Loucy (cell line): Measurements from ENCODE around the gene PADI1.
A peak's percentile ranks its signal among the peaks of the same experiment; 100 is the strongest.

Experiments used
- H2AFZ ChIP-seq: fragments of 200-600 bp; sonication (generic); 2 replicates; pipeline ENCODE4 v1.6.0; 2016; ENCODE audit warnings: antibody characterized with exemption, mild to moderate bottlenecking, low read length, moderate library complexity
- H3F3A ChIP-seq: fragments of 200-600 bp; 2 replicates; pipeline ENCODE4 v1.6.0; 2016; ENCODE audit warnings: antibody characterized with exemption, low read depth, mild to moderate bottlenecking
- H3K27me3 ChIP-seq: fragments of 200-600 bp; sonication (generic); 2 replicates; pipeline ENCODE4 v1.6.1; 2014; ENCODE audit warnings: low read length, mild to moderate bottlenecking; ENCODE audit not compliant: insufficient read depth, poor library complexity, severe bottlenecking
- H3K36me3 ChIP-seq: fragments of 200-600 bp; sonication (generic); 2 replicates; pipeline ENCODE4 v1.6.1; 2016; ENCODE audit warnings: low read length; ENCODE audit not compliant: insufficient read depth
- H3K4me1 ChIP-seq: fragments of 200-600 bp; sonication (generic); 2 replicates; pipeline ENCODE4 v1.5.1; 2014; ENCODE audit warnings: low read length, mild to moderate bottlenecking; ENCODE audit not compliant: insufficient read depth, poor library complexity, severe bottlenecking
- H3K4me2 ChIP-seq: fragments of 200-600 bp; sonication (generic); 2 replicates; pipeline ENCODE4 v1.6.0; 2014; ENCODE audit warnings: antibody characterized with exemption, low read length, low read depth, mild to moderate bottlenecking; ENCODE audit not compliant: poor library complexity, severe bottlenecking
- H3K4me3 ChIP-seq: fragments of 200-600 bp; sonication (generic); 2 replicates; pipeline ENCODE4 v1.5.1; 2014; ENCODE audit warnings: low read length, mild to moderate bottlenecking, mixed read lengths; ENCODE audit not compliant: poor library complexity, severe bottlenecking
- H3K79me2 ChIP-seq: fragments of 200-600 bp; sonication (generic); 2 replicates; pipeline ENCODE4 v1.6.1; 2014; ENCODE audit warnings: low read length; ENCODE audit not compliant: insufficient read depth
- H3K9ac ChIP-seq: fragments of 200-600 bp; sonication (generic); 2 replicates; pipeline ENCODE4 v1.6.0; 2014; ENCODE audit warnings: mild to moderate bottlenecking, low read depth, low read length, moderate library complexity; ENCODE audit not compliant: poor library complexity, severe bottlenecking
- H3K9me2 ChIP-seq: fragments of 200-600 bp; sonication (generic); replicated peaks from 2 replicates; pipeline ENCODE4 v1.6.1; 2016; ENCODE audit warnings: low read depth, low read length, mixed read lengths
- H3K9me3 ChIP-seq: fragments of 200-600 bp; sonication (generic); 2 replicates; pipeline ENCODE4 v1.6.1; 2014; ENCODE audit warnings: mild to moderate bottlenecking, antibody characterized with exemption, low read length, low read depth; ENCODE audit not compliant: insufficient read depth
- H4K20me1 ChIP-seq: fragments of 200-600 bp; sonication (generic); 2 replicates; pipeline ENCODE4 v1.6.0; 2014; ENCODE audit warnings: antibody characterized with exemption, low read length, mild to moderate bottlenecking; ENCODE audit not compliant: insufficient read depth, poor library complexity, severe bottlenecking
- EZH2phosphoT487 ChIP-seq: fragments of 200-600 bp; IDR thresholded peaks from 2 replicates; pipeline ENCODE4 v1.6.1; 2018; ENCODE audit warnings: antibody characterized with exemption, mild to moderate bottlenecking, moderate library complexity, borderline replicate concordance
- TF ChIP-seq, protein P1 (sequence below): fragments of 200-600 bp; sonication (generic); conservative IDR thresholded peaks from 2 replicates; pipeline ENCODE4 v1.5.1; 2014; ENCODE audit warnings: mild to moderate bottlenecking, antibody characterized with exemption, low read length

Gene PADI1

DNA sequence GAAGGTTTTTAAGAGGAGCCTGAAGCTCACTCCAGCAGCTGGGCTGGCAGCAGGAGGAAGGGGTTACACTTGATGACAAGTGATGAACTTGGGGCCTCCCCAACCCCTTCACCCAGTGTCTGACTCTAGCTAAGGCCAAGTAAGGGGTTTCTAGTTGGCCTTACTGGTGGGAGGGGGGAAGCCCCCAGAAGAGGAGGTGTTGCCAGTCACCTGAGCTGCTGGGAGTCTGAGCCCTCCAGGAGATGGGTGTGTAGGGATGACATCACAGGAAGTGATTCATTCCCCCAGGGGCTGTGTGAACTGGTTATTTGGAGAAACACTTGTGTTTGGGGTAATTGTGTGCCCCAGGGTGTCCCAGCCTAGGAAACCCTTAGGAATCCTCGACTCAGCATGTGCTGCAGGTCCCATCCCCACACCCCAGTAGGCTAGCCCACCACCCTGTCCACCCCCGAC, 3.1 kb downstream of the PADI1 start:
- Histone ChIP-seq H3F3A (no peaks in the 10 kb centered on the region), H3K36me3 (no peaks in the 10 kb centered on the region), H3K27me3 (no peaks in the 10 kb centered on the region), H3K4me2 (peak overlapping the region; percentile 64), H3K9me2 (no peaks in the 10 kb centered on the region), H2AFZ (no peak overlapping the region), H3K4me1 (peaks cover 82% of the 10 kb centered on the region), H4K20me1 (no peaks in the 10 kb centered on the region), H3K9me3 (no peaks in the 10 kb centered on the region), H3K9ac (peak overlapping the region; percentile 40), H3K79me2 (no peaks in the 10 kb centered on the region), H3K4me3 (peak overlapping the region; percentile 18)
- no peak for TF ChIP-seq EZH2phosphoT487
- TF ChIP-seq, protein P1, sequence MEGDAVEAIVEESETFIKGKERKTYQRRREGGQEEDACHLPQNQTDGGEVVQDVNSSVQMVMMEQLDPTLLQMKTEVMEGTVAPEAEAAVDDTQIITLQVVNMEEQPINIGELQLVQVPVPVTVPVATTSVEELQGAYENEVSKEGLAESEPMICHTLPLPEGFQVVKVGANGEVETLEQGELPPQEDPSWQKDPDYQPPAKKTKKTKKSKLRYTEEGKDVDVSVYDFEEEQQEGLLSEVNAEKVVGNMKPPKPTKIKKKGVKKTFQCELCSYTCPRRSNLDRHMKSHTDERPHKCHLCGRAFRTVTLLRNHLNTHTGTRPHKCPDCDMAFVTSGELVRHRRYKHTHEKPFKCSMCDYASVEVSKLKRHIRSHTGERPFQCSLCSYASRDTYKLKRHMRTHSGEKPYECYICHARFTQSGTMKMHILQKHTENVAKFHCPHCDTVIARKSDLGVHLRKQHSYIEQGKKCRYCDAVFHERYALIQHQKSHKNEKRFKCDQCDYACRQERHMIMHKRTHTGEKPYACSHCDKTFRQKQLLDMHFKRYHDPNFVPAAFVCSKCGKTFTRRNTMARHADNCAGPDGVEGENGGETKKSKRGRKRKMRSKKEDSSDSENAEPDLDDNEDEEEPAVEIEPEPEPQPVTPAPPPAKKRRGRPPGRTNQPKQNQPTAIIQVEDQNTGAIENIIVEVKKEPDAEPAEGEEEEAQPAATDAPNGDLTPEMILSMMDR, result no peak

DNA sequence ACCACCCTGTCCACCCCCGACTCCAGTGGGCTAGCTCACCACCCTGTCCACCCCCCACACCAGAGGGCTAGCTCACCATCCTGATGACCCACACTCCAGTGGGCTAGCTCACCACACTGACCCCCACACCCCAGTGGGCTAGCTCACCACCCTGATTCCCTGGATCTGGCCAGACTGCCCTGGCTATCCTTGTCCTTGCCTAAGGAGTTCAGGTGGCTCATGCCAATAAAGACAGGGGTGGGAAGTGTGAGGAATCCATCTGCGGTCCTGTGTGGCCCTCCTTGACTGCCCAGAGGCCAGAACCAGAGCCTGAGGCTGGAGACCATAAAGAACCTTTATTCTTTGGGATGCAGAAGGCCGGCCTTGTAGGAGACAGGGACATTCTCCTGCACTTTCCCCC, 3.6 kb downstream of the PADI1 start:
- peak overlapping the region; percentile 4 for H3K9ac ChIP-seq
- H3K4me2 ChIP-seq, result peak overlapping the region; percentile 64
- no peaks in the 10 kb centered on the region for H3K27me3 ChIP-seq
- no peak for TF ChIP-seq EZH2phosphoT487
- TF ChIP-seq, protein P1, result no peak
- H2AFZ ChIP-seq, result no peak overlapping the region
- H3K79me2 ChIP-seq, result no peaks in the 10 kb centered on the region
- peaks cover 82% of the 10 kb centered on the region for H3K4me1 ChIP-seq
- no peaks in the 10 kb centered on the region for H3K9me3 ChIP-seq
- H3K9me2 ChIP-seq, result no peaks in the 10 kb centered on the region
- H3K4me3 ChIP-seq, result no peak overlapping the region
- H3F3A ChIP-seq, result no peaks in the 10 kb centered on the region
- H3K36me3 ChIP-seq, result no peaks in the 10 kb centered on the region
- H4K20me1 ChIP-seq, result no peaks in the 10 kb centered on the region

DNA sequence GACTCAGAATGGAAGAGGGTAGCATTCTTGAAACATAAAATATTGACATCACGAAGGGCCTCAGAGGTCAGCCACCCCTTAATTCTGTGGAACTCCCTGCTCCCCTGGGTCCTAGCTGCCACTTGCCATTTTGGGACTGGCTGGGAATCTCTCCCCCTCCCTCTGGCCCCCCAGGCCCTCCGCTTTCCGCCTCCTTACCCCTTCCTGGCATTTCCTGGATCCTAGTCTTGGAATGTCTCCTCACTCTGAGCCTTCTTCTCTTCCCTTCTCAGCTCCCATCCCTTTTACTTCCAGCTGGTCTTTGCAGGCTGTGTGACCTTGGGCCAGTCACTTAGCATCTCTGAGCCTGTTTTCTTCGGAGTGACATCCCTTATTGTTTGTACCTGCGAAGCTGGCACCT, 4.5 kb downstream of the PADI1 start:
- Histone ChIP-seq H3K36me3 (no peaks in the 10 kb centered on the region), H3K4me2 (no peak overlapping the region), H3K4me3 (no peak overlapping the region), H3K79me2 (no peaks in the 10 kb centered on the region), H3K9me2 (no peaks in the 10 kb centered on the region), H3K9ac (no peak overlapping the region), H3K4me1 (peaks cover 82% of the 10 kb centered on the region), H3K27me3 (no peaks in the 10 kb centered on the region), H2AFZ (no peak overlapping the region), H3K9me3 (no peaks in the 10 kb centered on the region), H3F3A (no peaks in the 10 kb centered on the region), H4K20me1 (no peaks in the 10 kb centered on the region)
- TF ChIP-seq EZH2phosphoT487, result no peak
- TF ChIP-seq, protein P1, result no peak
